WERI-Rb-1 (cell line): ENCODE data around the gene CEMP1.

Experiments used
- DNase-seq: peaks from one replicate; pipeline ENCODE4 v3.0.0-alpha.2; 2020
- H3K27ac ChIP-seq: fragments of 250-450 bp; sonication (Bioruptor Pico); 2 replicates; pipeline ENCODE4 v1.5.1; 2020; ENCODE audit warnings: mild to moderate bottlenecking, moderate library complexity
- H3K27me3 ChIP-seq: fragments of 250-450 bp; sonication (Bioruptor Pico); 2 replicates; pipeline ENCODE4 v1.5.1; 2021; ENCODE audit warnings: mild to moderate bottlenecking, low read depth, moderate library complexity; ENCODE audit not compliant: insufficient read depth, severe bottlenecking
- H3K36me3 ChIP-seq: fragments of 250-450 bp; sonication (Bioruptor Pico); 2 replicates; pipeline ENCODE4 v1.5.1; 2020; ENCODE audit warnings: mild to moderate bottlenecking, moderate library complexity
- H3K4me3 ChIP-seq: 2 replicates; pipeline ENCODE4 v1.5.1; 2011; ENCODE audit warnings: low read depth, mild to moderate bottlenecking, control low read depth, low read length
- H3K9me3 ChIP-seq: fragments of 250-450 bp; sonication (Bioruptor Pico); 2 replicates; pipeline ENCODE4 v1.5.1; 2021; ENCODE audit warnings: mild to moderate bottlenecking, moderate library complexity; ENCODE audit not compliant: severe bottlenecking
- TF ChIP-seq, protein P1 (sequence below): IDR thresholded peaks from 2 replicates; pipeline ENCODE4 v1.5.1; 2011; ENCODE audit warnings: low read depth, mild to moderate bottlenecking, control low read depth, inconsistent platforms, low read length

Gene CEMP1

DNA sequence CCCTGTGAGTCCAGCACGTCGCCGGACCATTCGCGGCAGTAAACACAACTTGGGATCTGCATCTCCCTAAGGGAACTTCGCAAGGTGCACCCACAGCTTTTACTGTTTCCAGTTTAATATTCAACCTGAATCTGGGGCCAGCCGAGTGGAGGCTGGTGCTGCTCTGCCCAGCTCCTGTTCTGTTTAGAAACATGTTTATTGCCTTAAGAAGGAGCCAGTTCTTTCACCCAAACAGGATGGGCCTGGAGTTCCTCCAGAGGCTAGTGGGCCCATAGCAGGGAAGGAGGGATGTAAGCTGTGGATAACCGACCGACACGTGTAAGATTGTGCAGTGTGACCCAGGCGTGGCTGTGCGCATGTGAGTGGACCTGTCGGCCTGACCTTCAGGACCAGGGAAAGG lies 38.9 kb downstream of the CEMP1 start:
- Histone ChIP-seq H3K9me3 (no peaks in the 10 kb centered on the region), H3K27me3 (no peaks in the 10 kb centered on the region), H3K36me3 (peaks cover 25% of the 10 kb centered on the region), H3K4me3 (no peak overlapping the region), H3K27ac (no peak overlapping the region)
- TF ChIP-seq, protein P1, sequence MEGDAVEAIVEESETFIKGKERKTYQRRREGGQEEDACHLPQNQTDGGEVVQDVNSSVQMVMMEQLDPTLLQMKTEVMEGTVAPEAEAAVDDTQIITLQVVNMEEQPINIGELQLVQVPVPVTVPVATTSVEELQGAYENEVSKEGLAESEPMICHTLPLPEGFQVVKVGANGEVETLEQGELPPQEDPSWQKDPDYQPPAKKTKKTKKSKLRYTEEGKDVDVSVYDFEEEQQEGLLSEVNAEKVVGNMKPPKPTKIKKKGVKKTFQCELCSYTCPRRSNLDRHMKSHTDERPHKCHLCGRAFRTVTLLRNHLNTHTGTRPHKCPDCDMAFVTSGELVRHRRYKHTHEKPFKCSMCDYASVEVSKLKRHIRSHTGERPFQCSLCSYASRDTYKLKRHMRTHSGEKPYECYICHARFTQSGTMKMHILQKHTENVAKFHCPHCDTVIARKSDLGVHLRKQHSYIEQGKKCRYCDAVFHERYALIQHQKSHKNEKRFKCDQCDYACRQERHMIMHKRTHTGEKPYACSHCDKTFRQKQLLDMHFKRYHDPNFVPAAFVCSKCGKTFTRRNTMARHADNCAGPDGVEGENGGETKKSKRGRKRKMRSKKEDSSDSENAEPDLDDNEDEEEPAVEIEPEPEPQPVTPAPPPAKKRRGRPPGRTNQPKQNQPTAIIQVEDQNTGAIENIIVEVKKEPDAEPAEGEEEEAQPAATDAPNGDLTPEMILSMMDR = no peak
- no peak for DNase-seq

DNA sequence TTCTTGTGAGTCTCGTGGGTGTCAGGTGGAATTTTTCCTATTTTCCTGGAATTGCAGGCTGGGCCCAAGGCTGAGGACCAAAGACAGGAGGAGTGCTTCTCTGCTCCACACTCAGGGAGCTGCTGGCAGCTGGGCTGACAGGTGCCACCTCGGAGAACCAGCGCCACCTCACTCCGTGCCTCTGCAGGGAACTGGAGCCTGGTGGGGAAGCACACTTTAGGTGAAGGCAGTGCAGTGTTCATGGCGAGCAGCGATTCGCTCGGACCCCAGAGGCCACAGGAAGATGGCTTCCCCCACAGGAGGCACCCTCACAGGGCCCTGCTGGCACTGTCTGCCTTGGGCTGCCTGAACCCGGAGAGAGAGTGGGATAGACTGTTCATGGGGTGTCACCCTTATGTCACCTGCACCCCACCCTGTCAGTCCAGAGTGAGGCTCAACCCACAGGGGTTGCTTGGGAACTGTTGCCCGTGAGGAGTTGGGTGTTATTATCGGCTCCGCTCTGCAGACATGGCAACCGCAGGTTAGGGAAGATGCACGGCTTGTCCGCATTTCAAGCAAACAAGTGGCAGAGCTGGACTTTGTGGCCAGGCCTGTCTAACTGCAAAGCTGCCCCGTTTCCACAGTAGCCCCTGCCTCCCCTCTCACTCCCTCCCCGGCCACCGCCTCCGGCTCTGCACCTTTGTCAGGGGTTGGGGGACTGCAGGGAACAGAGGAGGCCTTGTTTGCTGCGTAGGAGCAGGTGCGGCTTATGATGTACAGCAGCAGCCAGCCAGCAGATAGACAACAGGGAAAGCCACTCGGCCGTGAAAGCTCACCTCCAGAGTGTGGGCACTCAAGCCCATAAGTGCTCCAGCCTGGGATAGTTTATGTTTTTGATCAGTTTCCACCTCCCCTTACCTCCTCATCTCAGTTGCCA lies 40.8 kb downstream of the CEMP1 start:
- Histone ChIP-seq H3K36me3 (peaks cover 13% of the 10 kb centered on the region), H3K9me3 (no peaks in the 10 kb centered on the region), H3K27me3 (no peaks in the 10 kb centered on the region), H3K27ac (0 out of 2 replicates have a peak overlapping the region, but pooled peaks have one; percentile 4), H3K4me3 (no peak overlapping the region)
- DNase-seq = peak; percentile 46
- TF ChIP-seq, protein P1 = no peak

DNA sequence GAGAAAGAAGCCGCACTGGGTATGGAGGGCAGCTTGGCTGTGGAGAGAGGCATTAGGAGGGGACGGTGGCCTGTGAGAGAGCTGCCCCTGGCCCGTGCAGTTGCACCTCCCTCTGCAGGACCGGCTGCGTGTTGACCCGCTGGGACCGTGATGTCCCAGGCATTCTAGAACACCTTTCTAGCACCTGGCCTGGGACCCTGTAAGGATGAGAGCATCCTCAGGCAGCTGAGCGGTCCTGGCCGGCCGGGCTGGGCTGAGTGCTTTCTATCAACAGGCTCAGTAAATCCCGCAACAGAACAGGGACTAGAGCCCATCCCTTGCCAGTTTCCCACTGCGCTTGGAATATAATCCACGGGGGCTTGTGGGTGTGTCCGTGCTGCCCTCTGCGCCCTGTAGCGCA lies 41.6 kb downstream of the CEMP1 start:
- peaks cover 13% of the 10 kb centered on the region for H3K36me3 ChIP-seq
- H3K27me3 ChIP-seq = no peaks in the 10 kb centered on the region
- no peaks in the 10 kb centered on the region for H3K9me3 ChIP-seq

DNA sequence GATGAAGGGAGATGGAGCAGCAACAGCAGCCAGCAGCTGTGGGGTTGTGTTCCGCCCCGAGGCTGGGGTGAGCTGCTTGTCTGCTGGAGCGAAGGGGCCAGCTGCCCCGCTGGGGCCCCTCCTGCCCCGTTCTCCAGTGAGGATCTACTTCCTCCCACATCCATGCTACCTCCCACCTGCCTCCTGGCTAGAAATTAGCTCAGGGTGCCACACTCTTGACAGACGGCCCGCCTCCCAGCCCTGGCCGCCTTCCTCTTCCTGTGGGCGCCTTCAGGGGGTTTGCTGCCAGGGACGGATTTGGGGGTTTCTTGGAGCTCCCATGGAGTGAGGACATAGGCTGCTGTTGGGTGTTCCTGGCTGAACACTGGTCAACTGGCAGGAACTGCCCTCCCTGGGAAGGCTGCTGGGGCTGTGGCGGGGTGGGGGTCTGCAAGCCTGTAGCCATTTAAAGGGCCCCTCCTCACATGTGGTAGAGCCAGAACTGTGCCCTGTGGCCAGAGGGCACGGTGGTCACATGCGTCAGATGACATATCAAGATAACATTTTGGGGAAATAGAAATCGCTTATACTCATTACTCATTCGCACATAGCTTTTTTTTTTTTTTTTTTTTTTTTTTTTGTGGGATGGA lies 43.2 kb downstream of the CEMP1 start:
- Histone ChIP-seq H3K27ac (no peak overlapping the region), H3K27me3 (no peaks in the 10 kb centered on the region), H3K4me3 (no peak overlapping the region), H3K36me3 (peaks cover 8% of the 10 kb centered on the region), H3K9me3 (no peaks in the 10 kb centered on the region)
- TF ChIP-seq, protein P1 = no peak
- DNase-seq = no peak

More for the DNA sequence above, 41.6 kb downstream of the CEMP1 start:
- no peak overlapping the region for H3K4me3 ChIP-seq
- DNase-seq = no peak
- TF ChIP-seq, protein P1 = no peak
- H3K27ac ChIP-seq = no peak overlapping the region

DNA sequence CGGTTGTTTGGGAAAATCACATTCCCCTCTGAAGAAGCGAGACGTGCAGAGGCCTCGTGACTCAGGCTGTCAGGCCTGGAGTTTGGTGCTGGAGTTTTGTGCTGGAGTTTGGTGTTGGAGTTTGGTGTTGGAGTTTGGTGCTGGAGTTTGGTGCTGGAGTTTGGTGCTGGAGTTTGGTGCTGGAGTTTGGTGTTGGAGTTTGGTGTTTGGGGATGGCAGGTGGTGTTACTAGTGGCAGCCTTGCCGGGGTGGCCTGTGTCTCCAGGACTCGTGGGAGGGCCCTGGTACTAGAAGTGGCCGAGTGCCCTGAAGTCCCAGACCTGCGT lies 43.7 kb downstream of the CEMP1 start:
- no peak for DNase-seq
- TF ChIP-seq, protein P1 = no peak
- H3K9me3 ChIP-seq = no peaks in the 10 kb centered on the region
- H3K27ac ChIP-seq = no peak overlapping the region
- peaks cover 8% of the 10 kb centered on the region for H3K36me3 ChIP-seq
- no peak overlapping the region for H3K4me3 ChIP-seq
- H3K27me3 ChIP-seq = no peaks in the 10 kb centered on the region
